ENCODE results near the gene KLK14.

Gene KLK14

DNA sequence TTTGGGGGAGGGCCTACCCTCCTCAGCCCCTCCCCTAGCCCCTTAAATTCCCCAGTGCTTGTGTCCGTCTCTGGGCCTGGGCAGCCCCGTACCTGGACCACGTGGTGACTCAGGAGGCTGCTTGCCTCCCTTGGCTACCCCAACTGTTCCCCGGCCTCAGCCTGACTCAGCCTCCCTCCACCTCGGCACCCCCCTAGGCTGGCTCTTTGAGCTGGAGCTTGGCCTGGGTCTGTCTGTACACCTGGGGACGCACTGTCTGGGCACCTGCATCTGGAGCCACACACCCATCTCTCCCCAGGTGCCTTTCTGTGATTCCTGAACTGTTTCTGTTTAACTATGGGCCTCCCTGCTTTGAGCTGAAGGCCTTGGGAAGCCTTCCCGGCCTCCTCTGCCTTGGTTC is 1.8 kb upstream of the KLK14 start:
- DNase-seq = no peak

DNA sequence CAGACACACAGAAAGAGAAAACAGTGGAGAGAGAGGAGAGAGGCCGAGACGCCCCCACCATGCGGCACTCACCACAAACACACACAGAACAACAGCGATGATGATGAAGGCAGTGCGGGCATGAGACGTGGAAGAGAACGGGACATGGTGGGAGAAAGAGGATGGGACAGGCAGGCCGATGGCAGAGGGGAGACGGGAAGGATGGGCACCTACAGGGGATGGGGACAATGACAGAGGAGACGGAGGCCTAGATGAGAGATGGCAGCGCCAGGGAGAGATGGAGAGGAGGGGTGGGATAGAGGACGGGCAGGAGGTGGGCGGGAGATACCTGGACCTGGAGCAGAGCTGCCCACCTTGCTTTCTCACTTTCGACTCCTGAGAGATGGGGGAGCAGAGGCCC is 1.1 kb upstream of the KLK14 start:
- no peak for DNase-seq

DNA sequence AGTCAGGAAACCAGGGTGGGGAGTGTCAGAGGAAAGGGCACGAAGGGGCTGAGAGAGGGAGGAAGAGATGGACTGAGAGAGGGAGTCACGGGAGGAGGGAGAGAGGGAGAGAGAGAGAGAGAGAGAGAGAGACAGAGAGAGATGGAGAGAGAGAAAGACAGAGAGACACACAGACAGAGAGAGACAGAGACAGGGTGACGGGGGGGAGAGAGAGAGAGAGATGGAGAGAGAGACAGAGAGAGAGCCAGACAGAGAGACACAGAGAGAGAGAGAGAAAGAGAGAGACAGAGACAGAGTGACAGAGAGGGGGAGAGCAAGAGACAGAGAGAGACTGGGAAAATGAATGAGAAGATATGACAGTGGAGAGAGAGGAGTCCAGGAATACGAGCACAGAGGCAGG is 494 bp upstream of the KLK14 start:
- no peak for DNase-seq

DNA sequence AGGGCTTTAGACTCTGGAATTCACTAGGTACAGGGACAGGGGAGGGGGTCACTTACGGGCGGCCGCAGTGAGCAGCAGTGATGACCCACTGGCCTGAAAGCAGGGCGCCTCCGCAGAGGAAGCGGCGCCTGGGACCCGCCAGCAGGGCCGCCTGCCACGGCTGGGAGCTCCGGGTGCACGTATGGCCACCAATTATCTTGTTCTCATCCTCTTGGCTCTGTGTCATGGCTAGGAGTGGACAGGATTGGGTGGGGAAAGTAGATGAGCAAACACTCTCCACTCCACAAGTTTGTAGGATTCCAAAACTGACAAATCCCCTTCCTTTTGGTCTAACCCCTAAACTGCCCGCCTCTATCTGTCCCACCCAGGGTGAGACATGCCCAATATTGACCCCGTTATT is 1.2 kb downstream of the KLK14 start:
- no peak for DNase-seq

DNA sequence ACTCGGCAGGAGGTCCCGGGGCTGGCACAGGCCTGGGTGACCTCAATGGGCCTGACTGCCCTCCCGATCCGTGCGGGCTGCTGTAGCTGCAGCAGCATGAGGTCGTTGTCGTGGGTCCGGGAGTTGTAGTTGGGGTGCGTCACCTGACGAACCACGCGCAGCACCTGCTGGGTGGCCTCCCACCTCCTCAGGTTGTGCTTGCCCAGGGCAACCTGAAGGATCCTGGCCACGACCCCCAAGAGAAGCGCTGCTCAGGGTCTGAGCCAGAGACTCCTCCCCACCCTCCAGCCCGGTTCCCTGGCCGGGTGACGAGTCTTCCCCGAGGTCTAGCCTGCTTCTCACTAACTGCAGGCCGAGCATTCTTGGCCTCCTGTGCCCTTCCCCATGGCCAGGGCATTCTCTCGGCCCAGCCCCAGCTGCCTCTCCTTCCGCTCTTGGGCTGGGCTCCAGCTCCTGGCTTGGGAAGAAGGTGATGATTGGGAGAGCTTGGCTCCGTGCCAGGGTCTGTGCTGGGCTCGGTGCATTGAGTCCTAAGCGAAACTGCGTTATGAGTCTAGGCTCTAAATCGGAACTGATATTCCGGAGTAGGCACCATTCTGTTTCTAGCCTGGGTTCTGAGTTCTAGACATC is 3.1 kb downstream of the KLK14 start:
- no peak for DNase-seq

DNA sequence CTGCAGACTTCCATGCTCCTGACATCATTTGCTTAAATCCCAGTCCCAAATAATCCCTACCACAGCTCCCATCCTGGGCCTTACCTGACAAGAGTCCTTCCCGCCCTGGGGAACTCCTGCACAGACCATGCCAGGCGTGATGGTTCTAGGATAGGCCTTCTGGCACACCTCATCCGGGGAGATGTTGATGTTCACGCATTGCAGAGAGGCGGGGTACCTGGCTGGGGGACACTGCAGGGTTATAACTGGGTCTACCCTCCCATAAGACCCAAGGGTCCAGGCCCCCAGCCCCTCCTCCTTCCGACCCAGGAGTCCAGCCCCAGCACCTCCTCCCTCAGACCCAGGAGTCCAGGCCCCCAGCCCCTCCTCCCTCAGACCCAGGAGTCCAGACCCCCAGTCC is 4.0 kb downstream of the KLK14 start:
- DNase-seq = no peak

DNA sequence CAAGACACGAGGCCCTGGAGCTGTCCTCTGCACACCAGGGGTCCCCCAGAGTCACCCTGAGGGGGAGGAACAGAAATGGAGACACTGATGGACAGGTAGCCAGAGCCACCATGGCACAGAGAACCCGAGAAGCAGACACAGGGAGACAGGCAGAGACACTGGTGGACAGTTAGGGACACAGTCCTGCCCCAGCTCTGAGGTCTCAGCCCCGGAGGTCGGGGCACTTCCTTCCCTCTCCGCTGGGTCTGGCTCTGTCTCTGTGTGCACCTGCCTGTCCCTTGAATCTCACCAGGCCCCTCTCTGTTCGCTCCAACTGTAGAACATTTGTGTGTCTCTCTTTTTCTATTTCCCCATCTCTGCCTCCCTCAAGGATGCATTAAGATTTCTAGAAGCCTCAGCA is 4.6 kb downstream of the KLK14 start:
- DNase-seq = no peak

GRCh38 chr19:51076631-51077213 is 6.0 kb downstream of the KLK14 start:
- DNase-seq = no peak

DNA sequence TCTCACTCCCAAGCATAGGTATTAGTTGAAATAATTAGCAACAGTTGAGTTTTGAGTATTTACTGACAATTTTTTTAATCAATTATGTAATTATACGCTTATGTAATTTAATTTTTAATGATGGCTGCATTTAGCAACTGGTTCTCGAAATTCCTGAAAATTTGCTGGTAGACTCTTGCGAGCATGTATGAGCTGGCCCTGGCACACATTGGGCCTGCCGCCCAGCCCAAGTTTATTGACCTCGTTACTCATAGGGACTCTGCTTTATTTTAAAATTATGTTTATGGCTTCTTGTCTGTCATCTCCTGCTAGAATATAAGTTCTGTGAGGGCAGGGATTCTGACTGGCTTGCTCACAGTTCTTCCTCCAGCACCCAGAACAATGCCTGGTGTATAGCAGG is 6.7 kb downstream of the KLK14 start:
- DNase-seq = no peak

- DNase-seq = no peak
Measured at GRCh38 chr19:51071095-51071405, 11.6 kb downstream of the KLK14 start.

GRCh38 chr19:51070334-51071094 is 12.2 kb downstream of the KLK14 start:
- DNase-seq = no peak

DNA sequence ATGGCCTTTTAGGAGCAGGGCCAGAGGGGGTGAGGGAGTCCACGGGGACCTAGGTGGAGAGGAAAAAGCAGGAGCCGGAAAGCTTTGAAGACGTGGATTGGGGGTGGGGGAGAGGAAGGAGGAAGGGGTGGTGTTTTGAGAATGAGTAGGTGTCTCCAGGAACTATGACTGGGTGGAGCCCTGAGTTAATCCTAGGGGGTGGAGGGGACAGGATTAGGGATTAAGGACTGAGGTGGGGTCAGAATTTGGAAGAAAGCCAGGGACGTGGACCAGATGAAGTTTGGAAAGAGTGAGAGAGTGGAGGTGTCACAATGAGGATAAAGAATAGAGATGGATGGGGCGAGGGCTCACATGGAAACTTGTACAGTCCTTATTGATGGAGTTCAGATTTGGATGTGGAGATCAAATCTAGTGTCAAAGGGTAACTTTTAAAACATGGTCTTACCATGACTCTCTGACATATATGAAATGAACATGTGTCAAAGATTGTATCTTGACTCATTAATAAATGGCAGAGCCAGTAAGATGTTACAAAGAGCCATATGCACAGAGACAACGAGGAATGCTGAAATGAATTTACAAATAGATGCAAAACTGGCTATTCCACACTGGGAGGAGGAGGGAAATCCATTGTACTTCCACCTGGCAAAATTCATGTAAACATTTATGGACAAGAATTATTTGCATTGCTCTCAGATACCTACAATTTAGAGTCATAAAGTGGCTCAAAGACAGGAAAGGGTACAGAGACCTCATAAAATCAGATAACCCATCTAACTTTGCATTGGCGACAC is 16.1 kb downstream of the KLK14 start:
- no peak for DNase-seq

DNA sequence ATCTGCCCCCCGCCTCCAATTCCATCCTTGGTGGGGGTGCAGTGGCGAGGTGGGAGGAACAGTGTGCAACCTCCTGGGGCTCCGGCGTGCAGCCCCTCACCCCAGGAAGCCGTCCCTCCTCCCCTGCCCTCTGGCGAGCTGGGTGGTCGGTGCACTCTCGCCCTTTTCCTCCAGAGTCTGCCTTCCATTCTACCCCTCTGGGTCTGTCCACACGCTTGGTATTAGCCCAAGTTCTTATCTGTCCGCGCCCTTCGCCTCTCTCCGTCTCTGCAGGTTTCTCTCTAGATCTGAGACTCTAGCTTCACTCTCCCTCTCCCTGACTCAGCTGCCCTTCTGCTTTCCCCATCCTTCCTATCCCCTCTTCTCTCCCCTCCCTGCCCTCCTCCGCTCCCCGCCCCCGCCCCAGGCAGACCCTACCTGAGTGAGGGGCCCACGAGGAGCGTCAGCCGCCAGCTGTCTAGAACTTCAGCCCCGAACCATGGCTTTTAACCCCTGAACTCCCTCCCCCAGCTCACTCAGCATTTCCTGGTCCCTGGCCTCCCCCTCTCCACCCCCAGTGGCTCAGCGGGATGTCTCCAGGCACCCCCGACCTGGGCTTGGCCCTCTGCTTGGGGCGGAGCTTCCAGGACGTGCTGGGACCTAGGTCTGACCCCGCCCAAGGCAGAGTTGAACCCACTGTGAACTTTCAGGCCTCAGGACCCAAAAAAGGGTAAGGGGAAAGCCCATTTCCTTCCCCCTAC is 17.3 kb downstream of the KLK14 start:
- DNase-seq = no peak

DNA sequence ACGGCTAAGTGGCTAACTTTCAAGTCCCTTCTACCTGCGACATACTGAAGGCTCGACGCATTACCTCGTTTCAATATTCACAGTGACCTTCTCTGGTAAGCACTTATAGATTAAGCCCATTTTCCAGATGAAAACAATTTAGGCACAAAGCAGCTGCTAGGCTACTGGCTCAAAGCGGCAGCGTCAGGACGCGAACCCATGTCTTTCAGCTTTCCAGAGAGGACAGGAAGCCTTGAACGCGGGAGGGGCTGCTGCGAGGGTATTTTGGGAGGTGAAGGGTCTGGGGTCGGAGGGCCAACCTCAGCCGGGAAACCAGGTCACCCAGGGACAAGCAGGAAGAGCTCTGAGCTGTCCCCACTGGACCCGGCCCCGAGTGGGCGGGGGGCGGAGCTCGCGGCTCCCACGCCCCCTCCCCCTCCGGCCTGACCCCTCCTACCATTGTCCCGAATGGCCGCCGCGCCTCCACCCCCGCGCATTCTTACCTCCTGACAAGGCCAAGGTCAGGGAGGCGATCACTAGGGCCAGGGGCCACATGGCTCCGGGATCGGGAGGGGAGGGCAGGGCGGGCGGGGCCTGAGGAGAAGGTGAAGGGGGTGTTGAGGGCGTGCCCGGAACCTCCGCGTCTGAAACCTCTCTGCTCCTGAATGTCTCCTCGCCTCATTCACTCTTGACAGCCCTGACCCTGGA is 18.0 kb downstream of the KLK14 start, which contains the start of gene KLK13:
Gene KLK13, minus strand, starts transcription at position 559 of the 687 bp plus-strand sequence. Its CDS starts 25 bp downstream, at position 534.
- DNase-seq = no peak

- no peak for DNase-seq
Measured at GRCh38 chr19:51063664-51064063, 19.0 kb downstream of the KLK14 start.

DNA sequence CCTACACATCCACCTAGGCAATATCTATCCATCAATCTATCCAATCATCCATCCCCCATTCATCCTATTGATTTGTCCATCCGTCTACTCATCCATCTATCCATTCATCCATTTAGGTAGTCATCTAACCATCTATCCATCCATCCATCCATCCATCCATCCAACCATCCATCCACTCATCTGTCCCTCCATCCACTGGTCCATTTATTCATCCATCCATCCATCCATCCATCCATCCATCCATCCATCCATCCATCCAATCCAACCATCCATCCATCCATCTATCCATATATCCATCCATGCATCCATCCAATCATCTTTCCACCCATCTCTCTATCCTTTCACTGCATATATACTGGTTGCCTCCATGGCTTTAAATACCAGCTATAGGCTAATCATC is 21.7 kb downstream of the KLK14 start:
- DNase-seq = no peak

GRCh38 chr19:51060336-51060735 is 22.4 kb downstream of the KLK14 start:
- no peak for DNase-seq

DNA sequence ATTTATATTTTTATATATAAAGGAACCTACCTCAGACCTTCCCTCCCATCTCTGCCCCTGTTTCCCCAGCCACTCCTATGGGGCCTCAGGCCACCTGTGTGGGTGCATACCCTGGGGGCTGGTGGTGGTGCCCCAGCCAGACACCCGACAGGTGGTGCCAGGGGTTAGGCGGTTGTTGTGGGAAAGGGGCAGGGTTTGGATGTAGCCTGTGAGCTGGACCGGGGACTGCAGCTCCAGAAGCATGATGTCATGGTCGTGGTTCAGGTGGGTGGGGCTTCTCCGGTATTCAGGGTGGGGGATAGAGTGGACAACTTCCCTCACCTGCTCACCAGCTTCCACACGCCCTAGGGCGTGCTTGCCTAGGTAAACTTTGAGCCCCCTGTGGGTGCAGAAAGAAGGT is 23.0 kb downstream of the KLK14 start:
- DNase-seq = no peak

DNA sequence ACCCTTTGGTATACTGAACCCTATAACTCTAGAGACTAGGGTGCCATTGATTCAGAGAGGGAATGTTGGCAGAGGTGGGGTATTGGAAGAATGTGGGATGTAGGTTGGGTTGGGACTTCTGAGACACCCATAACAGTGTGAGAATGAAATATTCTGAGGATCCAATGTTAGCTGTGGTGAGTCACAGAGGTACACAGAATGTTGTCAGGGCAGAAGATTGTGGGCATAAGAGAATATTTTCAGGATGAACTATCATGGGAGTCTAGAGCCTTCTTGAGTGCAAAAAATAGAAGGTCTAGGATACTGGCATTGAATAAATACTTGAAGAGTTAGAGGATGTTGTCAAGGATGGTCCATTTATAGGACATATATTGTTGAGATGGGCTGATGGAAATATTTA is 26.8 kb downstream of the KLK14 start:
- no peak for DNase-seq

DNA sequence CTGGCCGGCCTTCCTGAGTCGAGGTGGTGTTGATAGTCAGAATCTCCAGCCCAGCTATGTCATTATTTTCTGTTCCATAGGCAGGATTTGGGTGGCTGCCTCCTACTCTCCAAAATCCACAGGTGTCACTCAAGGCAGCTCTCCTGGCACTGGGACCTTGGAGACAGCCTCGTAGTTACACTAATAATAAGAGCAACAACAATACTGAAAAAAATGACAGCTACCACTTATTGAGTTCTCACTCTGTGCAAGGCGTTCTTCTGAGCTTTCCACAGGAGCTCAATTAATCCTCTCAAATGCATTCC is 35.7 kb downstream of the KLK14 start:
- no peak for DNase-seq

DNA sequence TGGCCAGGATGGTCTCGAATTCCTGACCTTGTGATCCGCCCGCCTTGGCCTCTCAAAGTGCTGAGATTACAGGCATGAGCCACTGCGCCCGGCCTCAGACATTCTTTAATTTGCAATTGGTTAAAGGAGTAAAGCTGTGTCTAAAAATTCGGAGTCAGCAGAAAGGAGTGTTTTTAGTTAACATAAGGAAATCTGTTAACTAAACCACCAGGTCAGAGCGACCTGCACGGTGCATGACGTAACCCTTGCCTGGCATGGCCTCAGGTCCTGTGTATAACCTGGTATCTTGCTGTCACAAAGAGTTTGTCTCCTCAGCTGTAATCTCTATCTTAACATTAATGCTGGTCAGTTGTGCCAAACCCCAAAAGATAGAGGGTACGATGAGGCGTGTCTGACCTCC is 38.4 kb downstream of the KLK14 start:
- DNase-seq = no peak

DNA sequence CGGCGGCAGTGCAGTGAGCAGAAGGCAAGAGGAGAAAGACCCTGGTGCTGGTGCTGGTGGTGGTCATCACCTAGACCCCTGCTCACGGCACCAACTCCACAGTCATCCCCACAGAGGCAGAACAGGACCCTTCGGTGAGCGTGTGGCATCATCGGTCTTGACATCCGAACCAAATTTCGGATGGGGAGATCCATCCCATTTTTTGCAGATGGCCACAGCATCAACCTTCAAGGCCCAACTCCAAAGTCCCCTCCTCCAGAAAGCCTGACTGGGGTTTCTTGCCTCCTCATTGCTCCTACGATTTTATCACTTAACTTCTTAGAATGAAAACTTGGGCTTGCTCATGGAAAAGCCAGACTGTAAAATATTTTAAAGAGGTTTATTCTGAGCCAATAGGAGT is 39.2 kb downstream of the KLK14 start:
- no peak for DNase-seq

DNA sequence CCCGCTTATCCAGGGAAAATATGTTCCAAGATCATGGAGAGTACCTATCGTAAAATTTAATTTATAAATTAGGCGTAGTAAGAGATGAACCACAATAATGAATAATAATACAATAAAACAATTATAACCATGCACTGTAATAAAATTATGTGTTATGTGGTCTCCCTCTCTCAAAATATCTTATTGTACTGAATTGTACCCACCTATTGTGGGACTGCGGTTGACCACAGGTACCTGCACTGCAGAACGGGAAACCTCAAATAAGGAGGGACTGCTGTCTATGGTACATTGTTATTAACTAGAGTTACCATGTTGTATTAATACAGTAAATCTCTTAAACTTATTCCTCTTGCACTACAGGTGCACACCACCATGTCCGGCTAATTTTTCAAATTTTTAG is 42.5 kb downstream of the KLK14 start:
- DNase-seq = no peak
